ENCODE results near the gene CYP2R1. TPM values are rescaled to one million over a fixed set of nuclear protein-coding genes. Genes with fewer than 3 reads are reported as not detected.
A peak's percentile ranks its signal among the peaks of the same experiment; 100 is the strongest.

Gene CYP2R1
- 7.8 TPM for total RNA-seq

DNA sequence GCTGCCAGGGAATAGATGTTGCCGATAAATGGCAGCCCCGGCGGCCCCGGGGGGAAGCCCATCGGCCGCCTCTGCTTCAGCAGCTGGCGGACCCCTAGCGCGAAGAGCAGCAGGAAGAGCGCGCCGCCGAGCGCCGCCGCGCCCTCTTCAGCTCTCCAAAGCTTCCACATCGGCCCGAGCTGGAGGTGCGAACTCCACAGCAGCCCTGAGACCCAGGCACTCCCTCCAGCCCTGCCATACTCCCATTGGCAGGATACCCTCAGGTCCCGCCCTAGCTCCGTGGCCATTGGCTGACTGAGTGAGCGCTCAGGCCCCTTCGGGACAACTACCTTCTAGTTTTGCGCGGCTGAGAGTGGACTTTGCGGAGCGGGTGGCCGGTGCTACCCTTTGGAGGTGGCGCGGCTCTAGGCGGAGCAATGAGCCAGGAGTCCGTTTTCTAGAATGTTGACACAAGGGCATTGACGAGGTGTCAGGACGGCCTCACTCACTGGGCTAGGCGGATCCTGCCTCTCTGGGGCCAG is at the start of gene CYP2R1:
Gene CYP2R1, minus strand, starts transcription at position 196 of the 521 bp plus-strand sequence. Its CDS starts 26 bp downstream, at position 170.
- peak; percentile 74 to 95 (median 90) for DNase-seq (ENCODE audit: low read depth in 2 of 3, low spot score in 2 of 3)

DNA sequence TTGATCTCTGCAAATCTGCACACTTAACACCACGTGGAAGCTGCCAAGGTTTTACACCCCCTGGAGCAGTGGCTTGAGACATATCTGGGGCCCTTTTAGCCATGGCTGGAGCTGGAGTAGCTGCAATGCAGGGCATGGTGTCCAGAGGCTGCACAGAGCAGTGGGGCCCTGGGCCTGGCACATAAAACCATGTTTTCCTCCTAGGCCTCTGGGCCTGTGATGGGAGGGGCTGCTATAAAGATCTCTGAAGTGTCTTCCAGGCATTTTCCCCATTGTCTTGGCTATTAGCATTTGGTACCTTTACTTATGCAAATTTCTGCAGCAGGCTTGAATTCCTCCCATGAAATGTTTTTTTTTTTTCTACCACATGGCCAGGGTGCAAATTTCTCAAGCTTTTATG is 46.9 kb upstream of the CYP2R1 start:
- no peak for DNase-seq (ENCODE audit: low read depth in 2 of 3, low spot score in 2 of 3)

DNA sequence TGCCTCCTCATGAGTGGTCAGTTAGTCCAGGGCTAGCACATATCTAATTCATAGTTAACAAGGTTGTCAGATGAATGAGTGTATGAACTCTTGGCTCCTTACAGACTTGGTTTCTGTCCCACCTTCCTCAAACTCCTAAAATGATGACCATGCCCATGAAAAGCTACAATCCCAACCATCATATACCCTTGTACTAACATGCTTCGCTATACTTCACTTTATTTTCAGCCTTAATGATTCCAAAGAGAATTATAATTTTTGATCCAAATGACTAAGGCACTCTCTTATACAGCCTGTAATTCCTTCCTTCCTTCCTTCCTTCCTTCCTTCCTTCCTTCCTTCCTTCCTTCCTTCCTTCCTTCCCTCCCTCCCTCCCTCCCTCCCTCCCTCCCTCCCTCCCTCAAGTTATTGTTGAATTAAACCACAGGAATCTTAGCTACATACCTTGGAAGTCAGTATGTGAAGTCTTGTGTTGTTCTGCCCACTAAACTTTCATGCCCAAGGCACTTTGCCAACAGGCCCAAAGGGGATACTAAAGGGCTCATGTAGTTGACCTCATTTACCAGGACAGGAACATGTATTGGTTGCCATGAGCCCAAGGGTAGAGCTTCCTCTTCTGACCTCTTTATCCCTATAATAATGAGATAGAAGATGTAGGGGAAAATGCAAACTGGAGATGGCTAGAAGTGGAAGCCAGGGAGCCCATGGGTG is 42.8 kb upstream of the CYP2R1 start:
- no peak for DNase-seq (ENCODE audit: low read depth in 2 of 3, low spot score in 2 of 3)

DNA sequence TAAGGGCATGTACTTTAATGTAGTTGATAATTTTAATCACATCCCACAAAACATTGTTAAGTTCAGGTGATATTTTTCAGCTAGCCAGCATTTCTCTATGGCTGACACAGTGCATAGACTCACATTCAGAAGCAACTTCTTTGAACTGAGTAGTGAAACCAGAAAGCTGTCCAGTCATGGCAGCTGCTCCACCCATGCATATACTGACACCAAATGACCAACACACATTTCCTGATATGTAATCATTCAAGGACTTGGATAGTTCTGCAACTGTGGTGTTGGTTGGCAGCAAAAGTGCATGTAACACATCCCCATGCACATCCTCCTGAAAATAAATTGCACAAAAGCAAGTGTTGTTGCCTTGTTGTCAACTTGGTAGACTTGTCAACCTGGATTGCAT is 40.4 kb upstream of the CYP2R1 start:
- no peak for DNase-seq (ENCODE audit: low read depth in 2 of 3, low spot score in 2 of 3)

- DNase-seq (ENCODE audit: low read depth in 2 of 3, low spot score in 2 of 3) = no peak
Measured at GRCh38 chr11:14930369-14930768, 38.3 kb upstream of the CYP2R1 start.

GRCh38 chr11:14927146-14927545 is 35.1 kb upstream of the CYP2R1 start:
- DNase-seq (ENCODE audit: low read depth in 2 of 3, low spot score in 2 of 3) = no peak

GRCh38 chr11:14924318-14924717 is 32.3 kb upstream of the CYP2R1 start:
- no peak for DNase-seq (ENCODE audit: low read depth in 2 of 3, low spot score in 2 of 3)

- DNase-seq (ENCODE audit: low read depth in 2 of 3, low spot score in 2 of 3) = no peak
Measured at GRCh38 chr11:14916403-14916802, 24.4 kb upstream of the CYP2R1 start.

GRCh38 chr11:14914536-14914935 is 22.5 kb upstream of the CYP2R1 start:
- DNase-seq (ENCODE audit: low read depth in 2 of 3, low spot score in 2 of 3) = no peak

- peak; percentile 14 to 59 (median 34) for DNase-seq (ENCODE audit: low read depth in 2 of 3, low spot score in 2 of 3)
Measured at GRCh38 chr11:14908214-14908880, 16.3 kb upstream of the CYP2R1 start.

- peak; percentile 74 to 84 (median 77) for DNase-seq (ENCODE audit: low read depth in 2 of 3, low spot score in 2 of 3)
Measured at GRCh38 chr11:14907411-14908213, 15.6 kb upstream of the CYP2R1 start.

DNA sequence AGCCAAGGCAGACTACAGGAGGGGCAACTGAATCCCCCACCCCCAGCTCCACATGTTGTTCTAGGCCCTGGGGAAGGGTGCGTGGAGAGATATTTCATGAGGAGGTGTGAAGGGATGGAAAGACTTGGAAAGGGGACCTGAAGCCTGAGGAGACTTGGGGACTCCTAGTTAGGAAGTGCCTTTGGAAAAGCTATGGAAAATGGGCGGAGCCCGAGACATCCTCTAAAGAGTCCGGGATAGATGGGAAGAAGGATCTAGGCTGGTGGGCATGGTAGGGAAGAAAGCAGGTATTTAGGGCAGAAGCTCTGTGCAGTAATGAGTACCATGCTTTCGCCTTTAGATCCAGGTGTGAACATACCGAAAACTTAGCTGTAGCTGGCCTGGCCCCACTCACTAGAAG is 15.0 kb upstream of the CYP2R1 start:
- DNase-seq (ENCODE audit: low read depth in 2 of 3, low spot score in 2 of 3) = no peak

GRCh38 chr11:14906578-14906977 is 14.5 kb upstream of the CYP2R1 start:
- peak in 1 of 3 donors; percentile 10 for DNase-seq (ENCODE audit: low read depth in 2 of 3, low spot score in 2 of 3)

DNA sequence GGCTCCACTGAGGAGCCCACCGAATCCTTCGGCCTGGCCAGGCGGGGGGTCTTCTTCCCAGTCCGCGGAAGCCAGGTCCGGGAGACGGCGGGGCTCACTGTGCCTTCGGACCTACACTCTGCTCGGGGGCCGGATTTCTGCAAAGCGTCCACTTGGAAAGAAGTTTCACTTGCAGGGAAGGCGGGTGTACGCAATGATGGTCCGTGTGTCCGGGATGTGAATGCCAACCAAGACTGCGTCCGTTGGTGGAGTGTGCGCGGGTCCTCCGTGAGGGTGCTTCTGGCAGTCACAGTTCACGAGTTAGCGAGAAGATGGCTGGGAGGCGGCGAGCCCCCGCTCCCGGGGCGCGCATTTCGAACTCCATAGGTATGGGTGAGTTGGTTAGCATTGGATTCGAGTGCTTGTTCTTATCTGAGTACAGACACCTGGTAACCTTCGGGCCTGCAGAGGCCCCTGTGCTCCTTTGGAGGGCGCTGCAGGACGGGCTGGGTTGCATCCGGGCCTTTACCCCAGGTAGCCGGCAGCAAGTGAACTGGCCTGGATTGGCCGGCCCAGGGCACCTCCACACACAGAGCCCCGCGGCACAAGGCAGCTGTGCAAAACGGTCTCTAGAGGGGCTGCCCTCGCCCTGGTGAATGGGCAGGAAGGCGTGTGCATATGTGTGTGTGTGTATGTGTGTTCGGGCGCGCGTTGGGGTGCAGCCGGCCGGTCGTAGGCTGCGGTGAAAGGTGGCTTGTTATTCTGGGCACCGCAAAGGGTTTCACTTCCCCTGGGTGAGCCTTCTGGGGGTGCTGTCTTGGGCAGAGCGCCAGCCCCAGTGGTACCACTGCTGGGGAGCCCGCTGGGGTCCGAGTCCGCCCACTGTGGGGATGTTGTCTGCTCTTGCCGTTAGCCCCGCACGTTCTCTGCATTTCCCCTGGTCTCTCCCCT is 13.3 kb upstream of the CYP2R1 start:
- peak; percentile 62 to 73 (median 69) for DNase-seq (ENCODE audit: low read depth in 2 of 3, low spot score in 2 of 3)

GRCh38 chr11:14904745-14905103 is 12.7 kb upstream of the CYP2R1 start:
- peak; percentile 58 to 71 (median 64) for DNase-seq (ENCODE audit: low read depth in 2 of 3, low spot score in 2 of 3)

GRCh38 chr11:14902650-14903350 is 10.8 kb upstream of the CYP2R1 start:
- DNase-seq (ENCODE audit: low read depth in 2 of 3, low spot score in 2 of 3) = no peak

GRCh38 chr11:14898906-14899305 is 6.9 kb upstream of the CYP2R1 start:
- DNase-seq (ENCODE audit: low read depth in 2 of 3, low spot score in 2 of 3) = no peak

- no peak for DNase-seq (ENCODE audit: low read depth in 2 of 3, low spot score in 2 of 3)
Measured at GRCh38 chr11:14898355-14898754, 6.3 kb upstream of the CYP2R1 start.

Measured in hematopoietic multipotent progenitor cell (in vitro differentiated cells).